Vagina (tissue), 2 donors: ENCODE measurements around the gene CNOT1. TPM values are rescaled to one million over a fixed set of nuclear protein-coding genes. Genes with fewer than 3 reads are reported as not detected.

Experiments used
- DNase-seq, 2 donors: peaks; one replicate each; pipeline ENCODE4 v3.0.0-alpha.2; 2017; ENCODE audit errors: extremely low spot score in 2 of 2
- H3K27ac ChIP-seq: fragments of 200-600 bp; sonication (generic); one replicate; pipeline ENCODE4 v1.5.1; 2019
- H3K27me3 ChIP-seq: fragments of 200-600 bp; sonication (generic); one replicate; pipeline ENCODE4 v1.5.1; 2019
- H3K36me3 ChIP-seq, 2 donors: fragments of 200-600 bp; sonication (generic); one replicate each; pipeline ENCODE4 v1.5.1; 2017 to 2019
- H3K4me1 ChIP-seq: fragments of 200-600 bp; sonication (generic); one replicate; pipeline ENCODE4 v1.5.1; 2019
- H3K4me3 ChIP-seq, 2 donors: fragments of 200-600 bp; sonication (generic); 1 replicate in 1 of 2; 2 replicates in 1 of 2; pipeline ENCODE4 v1.5.1; 2016 to 2019
- H3K9me3 ChIP-seq: fragments of 200-600 bp; sonication (generic); one replicate; pipeline ENCODE4 v1.5.1; 2019
- POLR2A ChIP-seq, 2 donors: fragments of 450-650 bp; IDR thresholded peaks; one replicate each; pipeline ENCODE4 v1.6.1; 2017; ENCODE audit warnings: antibody characterized with exemption in 2 of 2, mild to moderate bottlenecking in 2 of 2, moderate library complexity in 2 of 2
- POLR2AphosphoS5 ChIP-seq, 2 donors: sonication (generic); formaldehyde crosslinking; IDR thresholded peaks; one replicate each; pipeline ENCODE4 v1.9.0; 2017; ENCODE audit warnings: antibody characterized with exemption in 2 of 2, mild to moderate bottlenecking in 2 of 2, low read depth in 1 of 2; ENCODE audit not compliant: insufficient read depth in 1 of 2
- intact Hi-C: fragments of 100-400 bp; cut with DNase I; formaldehyde crosslinking; loops from one replicate; pipeline ENCODE4 v1.15.1; 2023
- total RNA-seq: library from RNA; depleted of rRNA; stranded (reverse); fragments of >200 nt; gene quantifications from one replicate; pipeline ENCODE4 v1.2.3, GENCODE V29; 2016
- TF ChIP-seq, protein P1 (sequence below), 3 experiments: fragments of 450-650 bp in 2 of 3; fragments of 200-600 bp in 1 of 3; sonication (generic) in 1 of 3; IDR thresholded peaks; one replicate each; pipeline ENCODE4 v1.5.1; 2017 to 2019; ENCODE audit warnings: antibody characterized with exemption in 3 of 3, mild to moderate bottlenecking in 2 of 3, moderate library complexity in 2 of 3

CNOT1 gene
- total RNA-seq, 1 donor from 2014 or later: 115 TPM

GRCh38 chr16:58605562-58605961 is 24.1 kb downstream of the CNOT1 start:
- intact Hi-C loops: no loop called here
- DNase-seq: no peak
- Histone ChIP-seq H3K27me3 (no peaks in the 10 kb centered on the region), H3K27ac (no peak overlapping the region), H3K4me3 (no peak overlapping the region), H3K9me3 (no peaks in the 10 kb centered on the region), H3K4me1 (peaks cover 17% of the 10 kb centered on the region), H3K36me3 (peaks cover 0 to 1% of the 10 kb centered on the region in 2 donors)
- TF ChIP-seq POLR2AphosphoS5 (IDR thresholded peaks at IDR 0.05; ENCODE audit: insufficient read depth in 1 of 2, low read depth in 1 of 2): no peak

GRCh38 chr16:58591083-58591482 is 38.5 kb downstream of the CNOT1 start:
- Histone ChIP-seq H3K36me3 (peaks cover 0 to 43% of the 10 kb centered on the region in 2 donors), H3K9me3 (no peaks in the 10 kb centered on the region), H3K27ac (no peak overlapping the region), H3K4me1 (no peaks in the 10 kb centered on the region), H3K27me3 (no peaks in the 10 kb centered on the region), H3K4me3 (no peak overlapping the region)
- TF ChIP-seq, protein P1, sequence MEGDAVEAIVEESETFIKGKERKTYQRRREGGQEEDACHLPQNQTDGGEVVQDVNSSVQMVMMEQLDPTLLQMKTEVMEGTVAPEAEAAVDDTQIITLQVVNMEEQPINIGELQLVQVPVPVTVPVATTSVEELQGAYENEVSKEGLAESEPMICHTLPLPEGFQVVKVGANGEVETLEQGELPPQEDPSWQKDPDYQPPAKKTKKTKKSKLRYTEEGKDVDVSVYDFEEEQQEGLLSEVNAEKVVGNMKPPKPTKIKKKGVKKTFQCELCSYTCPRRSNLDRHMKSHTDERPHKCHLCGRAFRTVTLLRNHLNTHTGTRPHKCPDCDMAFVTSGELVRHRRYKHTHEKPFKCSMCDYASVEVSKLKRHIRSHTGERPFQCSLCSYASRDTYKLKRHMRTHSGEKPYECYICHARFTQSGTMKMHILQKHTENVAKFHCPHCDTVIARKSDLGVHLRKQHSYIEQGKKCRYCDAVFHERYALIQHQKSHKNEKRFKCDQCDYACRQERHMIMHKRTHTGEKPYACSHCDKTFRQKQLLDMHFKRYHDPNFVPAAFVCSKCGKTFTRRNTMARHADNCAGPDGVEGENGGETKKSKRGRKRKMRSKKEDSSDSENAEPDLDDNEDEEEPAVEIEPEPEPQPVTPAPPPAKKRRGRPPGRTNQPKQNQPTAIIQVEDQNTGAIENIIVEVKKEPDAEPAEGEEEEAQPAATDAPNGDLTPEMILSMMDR (IDR thresholded peaks at IDR 0.05): no peak
- TF ChIP-seq POLR2A (IDR thresholded peaks at IDR 0.05) (no peak), POLR2AphosphoS5 (IDR thresholded peaks at IDR 0.05; ENCODE audit: insufficient read depth in 1 of 2, low read depth in 1 of 2) (no peak)
- DNase-seq: no peak
- intact Hi-C loops: no loop called here

DNA sequence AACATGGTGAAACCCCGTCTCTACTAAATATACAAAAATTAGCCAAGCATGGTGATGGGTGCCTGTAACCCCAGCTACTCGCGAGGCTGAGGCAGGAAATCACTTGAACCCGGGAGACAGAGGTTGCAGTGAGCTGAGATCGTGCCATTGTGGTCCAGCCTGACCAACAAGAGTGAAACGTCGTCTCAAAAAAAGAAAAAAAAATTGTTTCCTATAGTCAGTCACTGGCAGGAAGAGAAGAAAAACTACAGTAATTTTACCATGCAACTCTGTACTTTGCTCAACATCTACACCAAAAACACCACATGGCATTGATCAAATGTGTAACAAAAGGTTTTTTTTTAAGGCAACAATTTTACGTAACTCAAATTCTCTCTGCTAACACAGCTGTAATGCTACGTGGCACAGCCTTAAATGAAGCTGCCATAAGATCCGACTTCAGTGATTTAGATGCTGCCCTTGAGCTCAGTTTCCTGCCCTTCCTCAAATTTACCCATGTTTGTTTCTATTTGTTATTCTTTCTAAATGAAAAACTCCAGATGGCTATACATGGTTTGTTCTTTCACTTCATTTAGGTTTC is 40.2 kb downstream of the CNOT1 start:
- Histone ChIP-seq H3K27ac (no peak overlapping the region), H3K36me3 (peaks cover 4 to 51% of the 10 kb centered on the region in 2 donors), H3K9me3 (no peaks in the 10 kb centered on the region), H3K27me3 (no peaks in the 10 kb centered on the region), H3K4me1 (no peaks in the 10 kb centered on the region), H3K4me3 (no peak overlapping the region)
- TF ChIP-seq POLR2A (IDR thresholded peaks at IDR 0.05) (no peak), POLR2AphosphoS5 (IDR thresholded peaks at IDR 0.05; ENCODE audit: insufficient read depth in 1 of 2, low read depth in 1 of 2) (no peak)
- TF ChIP-seq, protein P1 (IDR thresholded peaks at IDR 0.05): no peak
- intact Hi-C loops: loop anchor here (2.0 kb wide), 1 partner anchor 63 kb away; no protein-coding TSS in a partner anchor
- DNase-seq: no peak

- Histone ChIP-seq H3K27ac (no peak overlapping the region), H3K9me3 (no peaks in the 10 kb centered on the region), H3K4me3 (no peak overlapping the region), H3K4me1 (no peaks in the 10 kb centered on the region), H3K36me3 (peaks cover 4 to 61% of the 10 kb centered on the region in 2 donors), H3K27me3 (no peaks in the 10 kb centered on the region)
- intact Hi-C loops: loop anchor here (2.0 kb wide), 1 partner anchor 62 kb away; no protein-coding TSS in a partner anchor
- DNase-seq: no peak
- TF ChIP-seq, protein P1 (IDR thresholded peaks at IDR 0.05): no peak
- no peak for TF ChIP-seq POLR2A (IDR thresholded peaks at IDR 0.05)
- TF ChIP-seq POLR2AphosphoS5 (IDR thresholded peaks at IDR 0.05; ENCODE audit: insufficient read depth in 1 of 2, low read depth in 1 of 2): no peak
Measured at GRCh38 chr16:58588406-58588805, 41.2 kb downstream of the CNOT1 start.

DNA sequence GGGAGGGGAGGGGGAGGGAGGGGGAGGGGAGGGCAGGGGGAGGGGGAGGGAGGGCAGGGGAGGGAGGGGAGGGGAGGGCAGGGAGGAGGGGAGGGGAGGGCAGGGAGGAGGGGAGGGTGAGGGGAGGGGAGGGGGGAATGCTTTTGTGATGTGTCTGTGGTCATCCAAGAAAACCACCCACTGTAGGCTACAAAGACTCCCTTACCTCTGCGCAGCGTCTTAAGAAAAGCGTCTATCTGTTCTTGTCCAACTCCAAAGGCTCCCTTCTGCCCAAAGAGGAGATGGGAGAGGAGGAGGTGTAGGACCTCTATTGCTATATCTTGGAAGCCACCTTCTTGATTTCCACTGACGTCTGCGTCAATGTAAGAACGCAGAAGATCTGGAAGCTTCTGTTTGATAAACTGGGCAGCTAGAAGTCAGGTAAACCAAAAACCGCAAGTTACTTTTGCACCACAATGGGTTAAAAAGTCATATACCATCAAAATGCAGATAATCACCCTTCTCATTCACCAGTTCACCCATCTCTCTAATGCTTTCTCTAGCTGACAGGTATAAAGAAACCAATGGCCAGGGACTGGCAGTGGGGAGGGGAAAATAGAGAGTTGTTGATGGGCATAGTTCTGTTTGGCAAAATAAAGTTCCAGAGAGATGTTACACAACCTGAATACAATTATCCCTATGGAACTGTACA is 43.1 kb downstream of the CNOT1 start:
- H3K4me1 ChIP-seq: no peaks in the 10 kb centered on the region
- no peak overlapping the region for H3K27ac ChIP-seq
- H3K36me3 ChIP-seq: peaks cover 4 to 75% of the 10 kb centered on the region in 2 donors
- intact Hi-C loops: no loop called here
- DNase-seq: no peak
- TF ChIP-seq, protein P1 (IDR thresholded peaks at IDR 0.05): no peak
- TF ChIP-seq POLR2AphosphoS5 (IDR thresholded peaks at IDR 0.05; ENCODE audit: insufficient read depth in 1 of 2, low read depth in 1 of 2): no peak
- no peak for TF ChIP-seq POLR2A (IDR thresholded peaks at IDR 0.05)
- H3K27me3 ChIP-seq: no peaks in the 10 kb centered on the region
- no peaks in the 10 kb centered on the region for H3K9me3 ChIP-seq
- no peak overlapping the region for H3K4me3 ChIP-seq
